Measurements from ENCODE around the gene WDR93.
A peak's percentile ranks its signal among the peaks of the same experiment; 100 is the strongest.
"Not testable (repeated sequence)": the region's sequence is repeated elsewhere in the genome, so short reads cannot be mapped to it uniquely, and the experiment has no call there.

The WDR93 gene

DNA sequence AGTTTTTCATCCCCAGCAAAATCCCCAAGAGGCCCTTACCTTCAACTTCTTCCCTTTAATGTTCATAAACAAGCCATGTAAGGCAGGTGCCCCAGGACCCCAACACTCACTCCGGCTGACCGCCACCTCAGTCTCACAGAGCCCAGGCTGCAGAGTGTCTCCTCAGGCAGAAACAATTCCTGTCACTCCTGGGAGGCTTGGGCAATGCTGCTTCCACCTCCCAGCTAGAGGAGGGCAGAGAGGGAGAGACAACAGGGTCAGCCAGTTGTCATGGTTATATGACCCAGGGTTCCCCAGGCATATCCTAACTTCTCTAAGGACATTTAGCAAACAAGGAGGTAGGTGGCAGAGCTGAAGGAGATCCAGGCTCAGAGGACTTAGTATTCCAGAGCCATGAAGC is 11.4 kb upstream of the WDR93 start, which contains the start of gene PLIN1:
Gene PLIN1, minus strand, starts transcription at position 156 of the 400 bp plus-strand sequence. CDS start 1,878 bp downstream, outside the sequence.
- TF ChIP-seq, protein P1, sequence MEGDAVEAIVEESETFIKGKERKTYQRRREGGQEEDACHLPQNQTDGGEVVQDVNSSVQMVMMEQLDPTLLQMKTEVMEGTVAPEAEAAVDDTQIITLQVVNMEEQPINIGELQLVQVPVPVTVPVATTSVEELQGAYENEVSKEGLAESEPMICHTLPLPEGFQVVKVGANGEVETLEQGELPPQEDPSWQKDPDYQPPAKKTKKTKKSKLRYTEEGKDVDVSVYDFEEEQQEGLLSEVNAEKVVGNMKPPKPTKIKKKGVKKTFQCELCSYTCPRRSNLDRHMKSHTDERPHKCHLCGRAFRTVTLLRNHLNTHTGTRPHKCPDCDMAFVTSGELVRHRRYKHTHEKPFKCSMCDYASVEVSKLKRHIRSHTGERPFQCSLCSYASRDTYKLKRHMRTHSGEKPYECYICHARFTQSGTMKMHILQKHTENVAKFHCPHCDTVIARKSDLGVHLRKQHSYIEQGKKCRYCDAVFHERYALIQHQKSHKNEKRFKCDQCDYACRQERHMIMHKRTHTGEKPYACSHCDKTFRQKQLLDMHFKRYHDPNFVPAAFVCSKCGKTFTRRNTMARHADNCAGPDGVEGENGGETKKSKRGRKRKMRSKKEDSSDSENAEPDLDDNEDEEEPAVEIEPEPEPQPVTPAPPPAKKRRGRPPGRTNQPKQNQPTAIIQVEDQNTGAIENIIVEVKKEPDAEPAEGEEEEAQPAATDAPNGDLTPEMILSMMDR (conservative IDR thresholded peaks at IDR 0.05; ENCODE audit: low read depth): no peak
- POLR2A ChIA-PET (ENCODE audit: low non-redundant PET): no interaction called here
- DNase-seq (ENCODE audit: low spot score): no peak
- no peak within 1 kb of the TSS for H3K27ac ChIP-seq
- CTCF ChIA-PET: no interaction called here

DNA sequence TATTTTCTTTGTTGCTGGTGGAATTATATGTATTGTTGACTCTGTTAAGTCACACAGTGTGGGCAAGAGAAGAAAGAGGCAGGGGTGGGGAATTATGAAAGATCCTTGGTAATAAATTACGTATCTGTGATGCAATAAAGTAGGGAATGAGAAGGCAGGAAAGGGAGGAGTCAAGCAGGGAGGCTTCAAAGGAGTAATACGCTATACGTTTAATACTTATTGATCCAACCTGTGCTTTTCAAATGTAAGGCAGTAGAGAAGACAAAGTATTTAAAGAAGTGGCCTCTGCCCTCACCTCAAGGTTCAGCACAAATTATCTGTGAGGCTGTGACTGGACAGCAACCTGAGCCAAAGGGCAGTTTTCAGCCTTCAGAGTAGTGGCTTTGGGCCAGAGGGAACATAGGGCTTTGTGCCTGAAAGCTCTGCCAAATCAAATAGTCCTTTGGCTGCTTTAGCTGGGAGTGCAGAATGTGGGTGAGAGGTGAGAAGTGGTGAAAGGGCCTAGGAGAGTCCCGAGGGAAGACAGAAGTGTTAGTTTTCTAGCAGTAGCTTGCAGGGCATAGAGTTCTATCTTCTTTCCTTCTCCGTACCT is 10.2 kb upstream of the WDR93 start:
- DNase-seq (ENCODE audit: low spot score): no peak
- TF ChIP-seq, protein P1 (conservative IDR thresholded peaks at IDR 0.05; ENCODE audit: low read depth): no peak
- CTCF ChIA-PET: no interaction called here
- POLR2A ChIA-PET (ENCODE audit: low non-redundant PET): no interaction called here
- H3K27ac ChIP-seq: peak overlapping the region; percentile 59

DNA sequence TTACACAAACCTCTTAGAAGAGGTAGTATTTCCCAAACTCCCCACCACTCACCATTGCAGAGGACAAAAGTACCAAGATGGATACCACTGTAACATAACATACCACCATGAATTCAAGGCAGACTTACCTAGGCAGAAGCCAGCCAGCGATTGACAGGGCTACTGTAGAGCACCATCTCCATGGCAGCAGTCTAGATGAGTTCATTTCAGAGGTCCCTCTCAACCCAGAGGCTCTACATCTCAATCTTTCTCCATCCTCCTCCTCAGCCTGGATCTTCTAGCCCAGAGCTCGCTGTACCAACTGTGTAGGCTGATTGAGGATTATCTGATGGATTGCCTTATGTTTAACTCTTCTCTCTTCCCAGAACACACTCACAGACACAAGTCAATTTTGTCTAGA is 9.5 kb upstream of the WDR93 start:
- H3K27ac ChIP-seq: no peak overlapping the region
- TF ChIP-seq, protein P1 (conservative IDR thresholded peaks at IDR 0.05; ENCODE audit: low read depth): no peak
- no peak for DNase-seq (ENCODE audit: low spot score)
- ChIA-PET CTCF (no interaction called here), POLR2A (ENCODE audit: low non-redundant PET) (no interaction called here)

DNA sequence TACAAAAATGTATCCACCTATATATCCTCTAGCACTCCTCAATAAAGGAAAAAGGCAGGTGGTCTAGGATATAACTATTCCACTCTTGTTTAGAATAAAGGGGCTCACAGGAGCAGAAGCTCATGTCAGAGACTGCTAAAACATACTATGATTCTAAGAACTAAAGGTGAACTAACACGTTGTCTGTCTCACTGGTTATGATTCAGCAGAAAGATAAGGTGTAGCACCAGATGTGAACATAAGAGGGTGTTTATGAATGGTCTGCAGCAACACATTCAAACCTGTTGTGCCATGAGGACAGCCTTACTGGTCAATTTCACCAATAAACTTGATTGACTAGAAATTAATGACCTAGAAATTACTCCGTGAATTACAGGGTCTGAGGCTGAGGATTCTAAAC is 4.6 kb upstream of the WDR93 start:
- ChIA-PET POLR2A (ENCODE audit: low non-redundant PET) (no interaction called here), CTCF (interaction anchor here (0.6 kb wide), 1 partner anchor 14 kb away, joined by 3 read pairs; no protein-coding TSS in a partner anchor)
- no peak overlapping the region for H3K27ac ChIP-seq
- TF ChIP-seq, protein P1 (conservative IDR thresholded peaks at IDR 0.05; ENCODE audit: low read depth): no peak
- no peak for DNase-seq (ENCODE audit: low spot score)

DNA sequence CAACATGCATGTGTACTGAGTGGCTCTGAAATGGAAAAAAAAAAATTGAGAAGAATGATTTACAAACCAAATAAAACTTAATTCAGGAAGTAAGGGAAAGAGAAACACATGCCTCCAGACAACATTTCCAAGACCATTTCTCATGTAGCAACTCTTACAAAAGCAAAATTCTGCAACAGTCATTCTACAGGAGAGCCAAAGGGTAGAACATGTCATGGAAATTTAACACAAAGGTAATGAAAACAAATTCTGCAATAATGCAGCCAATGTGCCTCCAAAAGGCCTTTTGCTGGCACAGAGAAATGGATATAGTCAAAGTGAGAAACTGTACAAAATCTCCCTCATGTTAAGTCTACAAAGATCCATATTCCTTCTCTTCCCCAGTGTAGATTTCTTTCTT is 4.1 kb upstream of the WDR93 start:
- POLR2A ChIA-PET (ENCODE audit: low non-redundant PET): no interaction called here
- no peak overlapping the region for H3K27ac ChIP-seq
- CTCF ChIA-PET: interaction anchor here (0.6 kb wide), 1 partner anchor 14 kb away, joined by 3 read pairs; no protein-coding TSS in a partner anchor
- TF ChIP-seq, protein P1 (conservative IDR thresholded peaks at IDR 0.05; ENCODE audit: low read depth): no peak
- no peak for DNase-seq (ENCODE audit: low spot score)

DNA sequence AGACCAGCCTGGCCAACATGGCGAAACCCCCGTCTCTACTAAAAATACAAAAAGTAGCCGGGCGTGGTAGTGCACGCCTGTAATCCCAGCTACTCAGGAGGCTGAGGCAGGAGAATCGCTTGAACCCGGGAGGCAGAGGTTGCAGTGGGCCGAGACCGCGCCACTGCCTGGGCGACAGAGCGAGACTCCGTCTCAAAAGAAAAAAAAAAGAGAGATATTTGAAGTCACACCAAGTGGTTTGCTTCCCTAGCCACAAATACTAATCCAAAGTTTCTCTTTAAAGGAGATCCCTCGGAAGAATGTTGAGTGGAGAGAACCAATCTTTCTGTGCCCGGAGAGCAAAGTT is 708 bp upstream of the WDR93 start:
- POLR2A ChIA-PET (ENCODE audit: low non-redundant PET); DNase-seq (ENCODE audit: low spot score); CTCF ChIA-PET: not testable (repeated sequence)
- peak overlapping the region; percentile 59 for H3K27ac ChIP-seq

DNA sequence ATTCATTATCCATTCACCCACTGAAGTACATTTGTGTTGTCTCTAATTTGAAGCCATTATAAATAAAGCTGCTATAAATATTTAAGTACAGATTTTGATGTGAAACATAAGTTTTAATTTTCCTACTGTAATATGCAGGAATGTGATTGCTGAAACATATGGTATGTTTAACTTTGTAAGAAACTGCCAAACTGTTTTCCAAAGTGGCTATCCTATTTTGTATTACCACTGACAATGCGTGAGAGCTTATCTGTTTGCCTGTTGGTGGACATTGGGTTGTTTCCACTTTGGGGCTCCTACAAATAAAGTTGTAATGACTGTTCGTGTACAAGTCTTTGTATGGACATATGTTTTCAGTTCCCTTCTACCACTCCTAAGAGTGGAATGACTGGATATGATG is 2.5 kb downstream of the WDR93 start:
- TF ChIP-seq, protein P1 (conservative IDR thresholded peaks at IDR 0.05; ENCODE audit: low read depth): no peak
- no peak overlapping the region for H3K27ac ChIP-seq
- POLR2A ChIA-PET (ENCODE audit: low non-redundant PET): no interaction called here
- no peak for DNase-seq (ENCODE audit: low spot score)
- CTCF ChIA-PET: no interaction called here
